Lower leg skin (tissue), 4 donors: ENCODE results near the gene FBXO31. TPM values are rescaled to one million over a fixed set of nuclear protein-coding genes. Genes with fewer than 3 reads are reported as not detected.

ENCODE experiments used
- DNase-seq, 2 donors: peaks; one replicate each; pipeline ENCODE4 v3.0.0-alpha.2; 2019; ENCODE audit warnings: low spot score in 2 of 2
- H3K4me3 ChIP-seq: fragments of 200-600 bp; sonication (generic); 2 replicates; pipeline ENCODE4 v1.5.1; 2017; ENCODE audit warnings: mild to moderate bottlenecking, low read depth; ENCODE audit not compliant: poor library complexity, severe bottlenecking
- POLR2A ChIP-seq, 2 donors: fragments of 450-650 bp; IDR thresholded peaks; one replicate each; pipeline ENCODE4 v1.6.1; 2016 to 2017; ENCODE audit warnings: antibody characterized with exemption in 2 of 2, mild to moderate bottlenecking in 1 of 2, moderate library complexity in 1 of 2
- WGBS, 2 donors: methylation state at CpG; one replicate each; pipeline ENCODE4 v1.1.5; 2018; 5-methylcytosine and 5-hydroxymethylcytosine counted together
- intact Hi-C: fragments of 100-400 bp; cut with DNase I; formaldehyde crosslinking; loops from one replicate; pipeline ENCODE4 v1.15.0; 2023; ENCODE audit warnings: low total_unique reads
- total RNA-seq, 4 donors: library from RNA; depleted of rRNA; stranded (reverse); fragments of >200 nt; gene quantifications; one replicate each; pipeline ENCODE4 v1.1.0, GENCODE V29; 2016
- TF ChIP-seq, protein P1 (sequence below), 3 donors: fragments of 450-650 bp; IDR thresholded peaks; one replicate each; pipeline ENCODE4 v1.5.1; 2016; ENCODE audit warnings: antibody characterized with exemption in 3 of 3, mild to moderate bottlenecking in 3 of 3, moderate library complexity in 2 of 3

FBXO31 gene, protein sequence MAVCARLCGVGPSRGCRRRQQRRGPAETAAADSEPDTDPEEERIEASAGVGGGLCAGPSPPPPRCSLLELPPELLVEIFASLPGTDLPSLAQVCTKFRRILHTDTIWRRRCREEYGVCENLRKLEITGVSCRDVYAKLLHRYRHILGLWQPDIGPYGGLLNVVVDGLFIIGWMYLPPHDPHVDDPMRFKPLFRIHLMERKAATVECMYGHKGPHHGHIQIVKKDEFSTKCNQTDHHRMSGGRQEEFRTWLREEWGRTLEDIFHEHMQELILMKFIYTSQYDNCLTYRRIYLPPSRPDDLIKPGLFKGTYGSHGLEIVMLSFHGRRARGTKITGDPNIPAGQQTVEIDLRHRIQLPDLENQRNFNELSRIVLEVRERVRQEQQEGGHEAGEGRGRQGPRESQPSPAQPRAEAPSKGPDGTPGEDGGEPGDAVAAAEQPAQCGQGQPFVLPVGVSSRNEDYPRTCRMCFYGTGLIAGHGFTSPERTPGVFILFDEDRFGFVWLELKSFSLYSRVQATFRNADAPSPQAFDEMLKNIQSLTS
- 100 to 1,000 TPM in 2 of 4 donors, 10 to 100 TPM in 2; 64.3 to 127 (median 84.1) TPM for total RNA-seq

DNA sequence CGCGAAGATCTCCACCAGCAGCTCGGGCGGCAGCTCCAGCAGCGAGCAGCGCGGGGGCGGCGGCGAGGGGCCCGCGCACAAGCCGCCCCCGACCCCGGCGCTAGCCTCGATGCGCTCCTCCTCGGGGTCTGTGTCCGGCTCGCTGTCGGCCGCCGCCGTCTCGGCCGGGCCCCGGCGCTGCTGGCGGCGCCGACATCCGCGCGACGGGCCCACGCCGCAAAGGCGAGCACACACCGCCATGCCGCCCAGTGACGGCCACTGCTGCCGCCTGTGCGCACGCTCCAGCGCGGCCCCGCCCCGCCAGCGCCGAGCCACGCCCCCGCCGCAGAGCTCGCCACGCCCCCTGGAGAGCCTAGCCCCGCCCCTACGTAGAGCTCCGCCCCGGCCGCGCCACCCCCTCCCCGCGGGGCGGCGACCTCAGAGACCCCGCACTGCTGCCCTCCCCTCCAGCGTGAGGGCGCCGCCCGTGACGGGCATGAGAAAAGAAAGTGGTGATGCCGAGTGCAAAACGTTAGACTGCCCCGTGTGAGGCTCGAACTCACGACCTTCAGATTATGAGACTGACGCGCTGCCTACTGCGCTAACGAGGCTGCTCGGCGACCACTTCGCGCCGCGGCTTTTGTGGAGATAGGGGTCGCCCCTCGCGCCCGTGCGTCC, at the start of gene FBXO31:
TSS of gene FBXO31 (minus strand) at position 272 of the 657 bp plus-strand sequence. CDS start at position 240, 32 bp downstream.
- intact Hi-C loops: no loop called here
- peak within 1 kb of the TSS; percentile 80 for H3K4me3 ChIP-seq
- TF ChIP-seq POLR2A (IDR thresholded peaks at IDR 0.05): peak in 1 of 2 donors; percentile 68
- TF ChIP-seq, protein P1, sequence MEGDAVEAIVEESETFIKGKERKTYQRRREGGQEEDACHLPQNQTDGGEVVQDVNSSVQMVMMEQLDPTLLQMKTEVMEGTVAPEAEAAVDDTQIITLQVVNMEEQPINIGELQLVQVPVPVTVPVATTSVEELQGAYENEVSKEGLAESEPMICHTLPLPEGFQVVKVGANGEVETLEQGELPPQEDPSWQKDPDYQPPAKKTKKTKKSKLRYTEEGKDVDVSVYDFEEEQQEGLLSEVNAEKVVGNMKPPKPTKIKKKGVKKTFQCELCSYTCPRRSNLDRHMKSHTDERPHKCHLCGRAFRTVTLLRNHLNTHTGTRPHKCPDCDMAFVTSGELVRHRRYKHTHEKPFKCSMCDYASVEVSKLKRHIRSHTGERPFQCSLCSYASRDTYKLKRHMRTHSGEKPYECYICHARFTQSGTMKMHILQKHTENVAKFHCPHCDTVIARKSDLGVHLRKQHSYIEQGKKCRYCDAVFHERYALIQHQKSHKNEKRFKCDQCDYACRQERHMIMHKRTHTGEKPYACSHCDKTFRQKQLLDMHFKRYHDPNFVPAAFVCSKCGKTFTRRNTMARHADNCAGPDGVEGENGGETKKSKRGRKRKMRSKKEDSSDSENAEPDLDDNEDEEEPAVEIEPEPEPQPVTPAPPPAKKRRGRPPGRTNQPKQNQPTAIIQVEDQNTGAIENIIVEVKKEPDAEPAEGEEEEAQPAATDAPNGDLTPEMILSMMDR (IDR thresholded peaks at IDR 0.05): peak in 1 of 3 donors; percentile 56
- WGBS, 2 donors: 0% methylated on average over 33 to 54 of the region's 92 CpGs
- DNase-seq: peak; percentile 74 to 98

DNA sequence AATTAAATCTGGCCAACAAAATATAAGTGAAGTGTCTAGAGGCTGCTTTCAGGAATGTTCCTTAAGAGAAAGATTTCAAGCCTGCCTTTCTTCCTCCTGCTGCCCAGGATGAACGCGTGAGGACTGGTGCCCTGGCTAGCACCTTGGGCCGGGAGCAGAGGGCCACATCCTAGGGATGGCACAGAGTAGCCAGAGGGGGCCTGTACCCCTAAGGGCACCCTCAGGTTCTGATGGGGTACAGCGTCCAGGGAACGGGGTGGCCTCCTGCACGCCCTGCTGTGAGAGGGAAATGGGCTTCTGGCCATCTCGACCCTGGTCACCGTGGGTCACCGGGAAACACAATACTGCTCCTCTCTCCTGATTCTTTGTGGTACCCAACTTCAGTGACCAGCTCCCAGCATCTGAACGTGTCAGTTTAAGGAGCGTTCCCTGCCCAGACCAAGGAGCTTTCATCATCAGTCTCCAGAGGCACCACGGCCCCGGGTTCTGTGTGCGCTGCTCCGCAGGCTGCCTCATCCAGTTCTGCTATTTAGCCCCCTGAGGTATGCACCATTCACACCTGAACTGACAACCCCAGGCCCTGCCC, 48.8 kb upstream of the FBXO31 start:
- no peak overlapping the region for H3K4me3 ChIP-seq
- intact Hi-C loops: no loop called here
- DNase-seq: no peak
- TF ChIP-seq, protein P1 (IDR thresholded peaks at IDR 0.05): no peak
- no peak for TF ChIP-seq POLR2A (IDR thresholded peaks at IDR 0.05)
- WGBS, 2 donors: 90 to 93% methylated on average over 12 to 15 of the region's 15 CpGs

DNA sequence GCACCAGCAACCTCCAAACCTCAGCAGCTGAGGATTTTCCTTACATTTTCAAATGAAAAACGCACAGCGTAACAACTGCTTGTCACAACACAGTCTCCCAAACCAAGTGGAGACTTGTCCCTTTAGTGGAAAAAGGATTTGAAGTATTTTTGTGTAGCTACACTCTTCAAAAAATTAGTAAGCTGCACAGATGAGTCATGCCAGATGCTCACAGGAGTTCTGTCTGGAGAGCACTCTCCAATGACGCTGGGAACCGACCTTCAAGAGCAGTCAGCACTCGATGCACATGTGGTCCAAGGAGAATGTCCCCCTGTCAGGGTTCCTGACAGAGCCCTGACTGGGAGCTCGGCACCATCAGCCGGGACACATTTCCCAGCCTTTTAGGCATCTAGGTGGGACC, 48.4 kb upstream of the FBXO31 start:
- intact Hi-C loops: no loop called here
- DNase-seq: no peak
- no peak overlapping the region for H3K4me3 ChIP-seq
- WGBS, 2 donors: 49 to 53% methylated on average over 7 of the region's 7 CpGs
- TF ChIP-seq, protein P1 (IDR thresholded peaks at IDR 0.05): no peak
- TF ChIP-seq POLR2A (IDR thresholded peaks at IDR 0.05): no peak

DNA sequence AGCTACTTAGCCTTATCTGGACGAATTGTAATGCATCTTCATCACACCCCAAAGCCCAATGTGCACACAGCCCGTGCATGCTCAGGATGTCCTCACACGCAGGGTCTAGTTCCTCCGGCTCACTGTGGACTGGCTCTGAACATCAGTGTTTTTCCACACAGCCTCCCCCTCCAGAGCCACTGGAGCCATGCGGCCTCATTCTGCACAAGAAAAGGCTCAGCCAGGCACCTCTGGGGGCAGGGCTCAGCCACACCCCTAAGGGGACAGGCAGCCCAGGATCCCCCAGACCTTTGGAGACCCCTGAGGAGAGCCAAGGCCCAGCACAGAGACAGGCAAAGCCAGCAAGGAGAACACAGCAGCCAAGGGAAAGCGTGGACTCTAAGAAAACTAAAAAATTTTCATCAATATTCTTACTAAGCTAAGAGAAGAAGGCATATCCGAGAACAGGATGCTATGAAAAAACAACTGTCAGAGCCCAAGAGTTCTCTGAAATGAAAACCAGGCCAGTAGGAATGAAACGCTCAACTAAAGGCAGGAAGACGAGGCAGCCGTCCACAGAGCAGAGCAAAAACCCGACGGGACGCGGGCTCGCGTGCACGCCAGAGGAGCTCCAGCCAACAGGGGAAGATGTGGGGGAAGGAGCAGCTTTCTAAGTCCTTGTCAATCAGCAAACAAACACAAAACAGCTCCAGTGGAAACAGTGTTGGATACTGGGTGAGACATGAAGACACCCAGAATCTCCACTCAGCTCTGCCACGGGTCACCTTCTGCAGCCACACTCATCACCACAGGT, 43.0 kb upstream of the FBXO31 start:
- no peak overlapping the region for H3K4me3 ChIP-seq
- intact Hi-C loops: no loop called here
- WGBS, 2 donors: 79 to 81% methylated on average over 18 of the region's 18 CpGs
- no peak for DNase-seq
- TF ChIP-seq, protein P1 (IDR thresholded peaks at IDR 0.05): no peak
- no peak for TF ChIP-seq POLR2A (IDR thresholded peaks at IDR 0.05)

DNA sequence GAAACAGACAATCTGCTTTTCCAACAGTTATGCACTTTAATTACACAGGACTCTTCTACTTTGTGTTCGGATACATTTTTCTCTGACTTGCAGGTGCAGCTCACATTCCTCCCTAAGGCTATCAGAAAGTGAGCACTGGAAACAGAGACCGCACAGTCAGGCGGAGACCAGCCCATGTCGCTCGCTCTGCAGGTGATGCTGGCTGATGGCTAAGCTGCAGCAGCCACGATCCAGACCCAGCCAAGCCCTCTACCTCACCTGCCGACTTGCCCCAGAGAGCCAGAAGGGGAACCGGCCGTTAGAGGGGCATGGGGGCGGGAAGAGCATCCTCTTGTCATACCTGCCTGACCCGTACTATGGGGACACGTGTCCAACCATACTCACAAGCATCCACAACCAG, 42.4 kb upstream of the FBXO31 start:
- intact Hi-C loops: no loop called here
- TF ChIP-seq, protein P1 (IDR thresholded peaks at IDR 0.05): no peak
- no peak for TF ChIP-seq POLR2A (IDR thresholded peaks at IDR 0.05)
- no peak overlapping the region for H3K4me3 ChIP-seq
- WGBS, 2 donors: 80 to 92% methylated on average over 12 of the region's 12 CpGs
- DNase-seq: peak in 1 of 2 donors; percentile 61
